ENCODE data around the gene ZSCAN21.

Gene ZSCAN21

GRCh38 chr7:100079024-100079560 is 29.5 kb downstream of the ZSCAN21 start:
- no peak for DNase-seq

DNA sequence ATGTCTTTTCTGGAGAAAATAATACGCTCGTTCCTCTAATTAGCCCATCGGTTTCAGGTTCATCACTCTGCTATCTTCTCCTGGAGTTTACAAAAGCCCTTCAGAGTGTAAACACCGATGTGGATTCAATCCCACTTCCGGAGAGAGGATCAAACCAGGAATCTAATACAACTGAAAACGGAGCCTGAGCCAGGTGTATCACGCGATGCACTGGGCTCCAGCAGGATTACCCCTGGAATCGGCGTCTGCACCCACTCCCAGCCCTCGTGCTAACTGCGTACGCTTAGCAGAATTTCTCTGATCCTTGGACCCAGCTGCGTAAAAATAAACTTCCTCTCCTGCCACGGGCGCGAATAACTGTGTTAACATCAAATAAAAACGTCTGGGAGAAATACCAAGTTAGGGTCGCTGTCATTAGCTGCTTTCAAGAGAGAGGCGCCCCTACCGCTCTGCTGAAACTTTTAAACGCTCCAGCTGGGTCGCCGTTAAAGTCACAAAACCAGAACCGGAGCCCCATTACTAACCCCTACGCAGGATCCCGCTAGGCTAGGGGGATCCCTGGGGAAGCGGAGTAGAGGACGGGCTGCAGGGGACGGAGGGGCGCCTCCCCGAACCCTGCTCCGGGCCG is 31.4 kb downstream of the ZSCAN21 start:
- no peak for DNase-seq

DNA sequence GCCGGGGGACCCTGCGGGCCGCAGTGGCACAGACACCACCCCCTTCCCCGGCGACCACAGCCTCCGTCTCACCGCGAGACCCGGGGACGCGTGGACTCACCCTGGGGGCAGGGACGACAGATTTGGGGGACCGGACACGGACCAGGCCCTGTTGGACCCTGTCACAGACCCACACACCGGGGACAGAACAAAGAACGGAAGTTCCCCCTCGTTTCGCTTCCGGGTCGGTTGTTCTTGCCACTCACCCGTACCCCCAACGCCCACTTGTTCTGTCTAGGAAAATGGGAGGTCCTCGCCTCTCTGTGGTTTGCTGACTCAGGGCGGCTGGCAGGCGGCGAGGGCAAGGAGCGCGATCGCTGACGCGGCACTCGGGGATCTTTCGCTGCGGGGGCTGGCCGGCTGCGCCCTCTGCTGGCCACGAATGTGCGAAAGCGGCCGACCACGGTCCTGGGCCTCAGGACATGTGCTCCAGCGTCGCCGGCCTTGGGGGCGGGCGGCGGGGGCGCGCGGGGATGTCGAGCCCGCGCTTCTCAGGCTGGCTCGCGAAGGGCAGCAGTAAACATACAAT is 32.0 kb downstream of the ZSCAN21 start, which contains the start of gene ZNF3:
Gene ZNF3 (minus strand): TSS at position 189 of the 568 bp plus-strand sequence. CDS start 4,366 bp downstream, outside the sequence.
- peak; percentile 100 for DNase-seq

DNA sequence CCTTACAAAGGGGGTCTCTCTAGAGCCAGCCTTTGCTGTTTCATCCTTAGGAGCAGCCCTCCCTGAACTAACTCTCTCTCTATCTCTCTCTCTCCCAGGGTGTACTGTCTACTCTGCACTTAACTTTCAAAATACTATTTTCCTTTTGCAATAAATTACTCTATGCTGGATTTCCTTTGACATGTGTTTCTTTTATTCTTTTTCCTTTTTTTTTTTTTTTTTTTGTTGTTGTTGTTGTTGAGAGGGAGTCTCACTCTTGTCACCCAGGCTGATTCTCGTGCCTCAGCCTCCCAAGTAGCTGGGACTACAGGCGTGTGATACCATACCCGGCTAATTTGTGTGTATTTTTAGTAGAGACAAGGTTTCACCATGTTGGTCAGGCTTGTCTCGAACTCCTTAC is 33.4 kb downstream of the ZSCAN21 start:
- DNase-seq: no peak

DNA sequence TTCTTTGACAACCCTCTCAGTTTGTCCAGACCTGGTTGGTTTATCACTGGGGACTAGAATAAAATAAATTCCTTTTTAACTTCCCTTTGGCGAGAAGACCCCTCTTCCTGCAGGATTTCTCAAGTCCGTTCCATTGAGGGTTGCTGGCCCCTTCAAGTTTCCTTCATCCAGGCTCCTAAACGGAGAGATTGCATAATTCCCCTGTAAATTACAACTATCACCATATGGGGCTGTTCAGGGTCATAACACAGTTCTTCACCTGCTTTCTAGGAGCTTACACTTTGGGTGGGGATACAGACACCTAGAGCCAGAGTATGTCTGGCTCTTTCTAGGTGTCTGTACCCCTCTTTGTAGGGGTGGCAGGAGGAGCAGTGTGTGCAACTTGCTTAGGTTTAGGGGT is 35.9 kb downstream of the ZSCAN21 start:
- DNase-seq: no peak

DNA sequence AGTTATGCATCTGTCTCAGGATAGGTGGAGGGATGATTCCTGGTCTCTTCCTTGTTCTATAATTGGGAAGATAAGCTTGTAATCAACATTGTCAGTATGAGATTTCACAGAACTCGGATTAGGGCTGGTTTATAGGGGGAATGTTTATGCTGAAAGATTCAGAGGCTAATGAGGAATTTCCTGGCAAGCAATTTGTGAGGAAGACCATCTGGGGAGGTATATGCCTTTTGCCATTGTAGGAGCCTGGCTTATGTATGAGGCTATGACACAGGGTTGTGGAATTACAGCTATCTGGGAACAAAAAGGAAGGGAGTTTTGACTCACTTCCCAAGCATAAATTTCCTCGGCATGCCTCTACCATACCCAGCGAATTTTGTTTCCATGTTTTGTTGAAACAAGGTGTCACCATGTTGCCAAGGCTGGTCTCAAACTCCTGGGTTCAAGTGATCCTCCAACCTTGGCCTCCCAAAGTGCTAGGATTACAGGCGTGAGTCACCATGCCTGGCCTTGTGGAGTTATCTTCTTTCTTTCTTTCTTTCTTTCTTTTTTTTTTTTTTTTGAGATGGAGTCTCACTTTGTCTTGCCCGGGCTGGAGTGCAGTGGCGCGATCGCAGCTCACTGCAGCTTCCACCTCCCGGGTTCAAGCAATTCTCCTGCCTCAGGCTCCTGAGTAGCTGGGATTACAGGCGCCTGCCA is 37.6 kb downstream of the ZSCAN21 start:
- no peak for DNase-seq

DNA sequence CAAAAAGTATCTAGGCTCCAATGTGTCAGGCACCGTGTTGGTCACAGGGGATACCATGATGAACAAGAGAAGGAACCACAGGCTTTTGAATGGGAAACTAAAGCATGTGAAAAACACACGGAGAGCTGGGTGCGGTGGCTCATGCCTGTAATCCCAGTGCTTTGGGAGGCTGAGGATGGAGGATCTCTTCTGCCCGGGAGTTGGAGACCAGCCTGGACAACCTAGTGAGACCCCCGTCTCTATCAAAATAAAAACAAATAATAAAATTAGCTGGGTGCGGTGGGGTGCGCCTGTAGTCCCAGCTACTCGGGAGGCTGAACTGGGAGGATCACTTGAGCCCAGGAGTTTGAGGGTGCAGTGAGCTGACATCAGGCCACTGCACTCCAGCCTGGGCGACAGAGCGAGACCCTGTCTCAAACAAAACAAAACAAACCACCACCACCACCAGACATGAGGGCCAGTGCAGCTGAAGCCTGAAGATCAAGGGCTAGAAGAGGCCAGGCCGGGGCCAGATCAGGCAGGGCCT is 38.6 kb downstream of the ZSCAN21 start:
- no peak for DNase-seq

DNA sequence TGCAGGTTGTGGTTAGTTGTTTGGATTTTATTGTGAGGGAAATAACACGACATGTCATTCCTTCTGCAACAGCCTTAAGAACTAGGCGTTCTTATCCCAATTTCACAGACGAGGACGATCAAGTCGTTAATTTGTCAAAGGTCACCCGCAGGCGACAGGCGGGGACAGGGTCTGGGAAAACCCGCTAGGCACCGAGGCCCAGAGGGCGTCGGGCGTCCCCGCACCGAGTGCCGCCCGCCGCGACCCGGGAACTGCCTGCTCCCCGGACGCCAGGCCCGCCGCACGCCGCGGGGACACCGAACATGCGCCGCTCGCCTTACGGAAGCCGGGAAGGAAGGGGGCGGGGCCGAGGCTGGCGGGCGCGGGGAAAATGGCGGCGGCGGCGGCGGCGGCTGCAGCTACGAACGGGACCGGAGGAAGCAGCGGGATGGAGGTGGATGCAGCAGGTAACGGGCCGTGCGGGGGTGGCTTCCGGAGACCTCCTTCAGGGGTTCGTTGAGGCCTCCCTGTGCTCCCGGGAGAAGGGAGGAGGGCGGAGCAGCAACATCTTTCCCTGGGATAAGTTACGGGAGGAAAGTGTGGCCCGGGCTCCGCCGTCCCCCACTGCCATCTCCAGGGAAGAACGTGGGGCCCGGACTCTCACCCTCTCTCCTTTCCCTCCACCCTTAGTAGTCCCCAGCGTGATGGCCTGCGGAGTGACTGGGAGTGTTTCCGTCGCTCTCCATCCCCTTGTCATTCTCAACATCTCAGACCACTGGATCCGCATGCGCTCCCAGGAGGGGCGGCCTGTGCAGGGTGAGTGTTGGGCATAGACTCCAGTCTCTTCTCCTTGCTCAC is 39.3 kb downstream of the ZSCAN21 start, which contains the start of gene COPS6:
Gene COPS6 (plus strand): TSS at position 349 of the 837 bp plus-strand sequence. CDS start 22 bp downstream, at position 371.
- peak; percentile 92 for DNase-seq

GRCh38 chr7:100089458-100090196 is 40.1 kb downstream of the ZSCAN21 start:
- DNase-seq: no peak

DNA sequence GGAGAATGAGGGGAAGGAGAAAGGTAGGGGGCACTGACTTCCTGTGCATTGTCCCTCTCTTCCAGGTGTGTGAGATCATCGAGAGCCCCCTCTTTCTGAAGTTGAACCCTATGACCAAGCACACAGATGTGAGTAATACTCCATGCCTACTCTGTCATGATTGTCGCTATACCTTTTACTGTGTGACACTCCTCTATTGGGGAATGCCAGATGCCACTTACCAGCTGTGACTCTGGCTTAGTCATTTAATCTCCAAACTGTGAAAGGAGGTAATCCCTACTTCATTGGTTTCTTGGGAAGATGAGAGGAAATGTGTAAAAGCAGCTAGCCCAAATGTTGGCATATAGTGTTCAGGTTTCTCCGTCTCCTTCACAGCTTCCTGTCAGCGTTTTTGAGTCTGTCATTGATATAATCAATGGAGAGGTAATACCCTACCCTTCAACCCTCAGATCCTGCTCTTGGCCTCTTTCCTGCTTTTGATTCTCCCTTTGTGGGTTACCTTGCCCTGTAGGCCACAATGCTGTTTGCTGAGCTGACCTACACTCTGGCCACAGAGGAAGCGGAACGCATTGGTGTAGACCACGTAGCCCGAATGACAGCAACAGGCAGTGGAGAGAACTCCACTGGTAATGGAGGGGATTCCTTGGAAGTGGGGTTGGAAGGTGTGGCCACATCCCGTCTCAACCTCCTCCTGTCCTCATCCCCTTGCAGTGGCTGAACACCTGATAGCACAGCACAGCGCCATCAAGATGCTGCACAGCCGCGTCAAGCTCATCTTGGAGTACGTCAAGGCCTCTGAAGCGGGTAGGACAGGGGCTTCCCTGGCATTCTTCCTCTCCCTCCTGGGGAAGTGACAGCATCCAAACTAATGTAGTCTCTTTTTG is 41.2 kb downstream of the ZSCAN21 start:
- DNase-seq: no peak

DNA sequence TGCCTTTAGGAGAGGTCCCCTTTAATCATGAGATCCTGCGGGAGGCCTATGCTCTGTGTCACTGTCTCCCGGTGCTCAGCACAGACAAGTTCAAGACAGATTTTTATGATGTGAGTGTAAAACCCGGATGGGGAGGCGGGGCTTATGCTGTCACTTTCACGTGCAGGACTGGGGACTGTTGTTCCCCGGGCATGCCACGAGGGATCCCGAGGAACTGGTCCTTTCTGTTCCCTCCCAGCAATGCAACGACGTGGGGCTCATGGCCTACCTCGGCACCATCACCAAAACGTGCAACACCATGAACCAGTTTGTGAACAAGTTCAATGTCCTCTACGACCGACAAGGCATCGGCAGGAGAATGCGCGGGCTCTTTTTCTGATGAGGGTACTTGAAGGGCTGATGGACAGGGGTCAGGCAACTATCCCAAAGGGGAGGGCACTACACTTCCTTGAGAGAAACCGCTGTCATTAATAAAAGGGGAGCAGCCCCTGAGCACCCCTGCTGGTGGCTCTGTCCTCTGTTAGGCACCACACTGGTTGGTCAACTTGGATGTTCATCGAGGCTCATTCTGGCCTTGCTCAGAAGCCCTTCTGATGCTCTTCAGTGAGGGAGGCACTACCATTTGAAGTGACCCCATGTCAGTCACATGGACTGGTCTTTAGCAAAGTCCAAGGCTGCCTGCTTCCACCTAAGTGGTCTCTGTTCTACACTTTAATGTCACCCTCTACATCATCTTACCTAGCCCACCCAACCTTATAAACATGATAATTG is 42.0 kb downstream of the ZSCAN21 start:
- peak; percentile 16 for DNase-seq

DNA sequence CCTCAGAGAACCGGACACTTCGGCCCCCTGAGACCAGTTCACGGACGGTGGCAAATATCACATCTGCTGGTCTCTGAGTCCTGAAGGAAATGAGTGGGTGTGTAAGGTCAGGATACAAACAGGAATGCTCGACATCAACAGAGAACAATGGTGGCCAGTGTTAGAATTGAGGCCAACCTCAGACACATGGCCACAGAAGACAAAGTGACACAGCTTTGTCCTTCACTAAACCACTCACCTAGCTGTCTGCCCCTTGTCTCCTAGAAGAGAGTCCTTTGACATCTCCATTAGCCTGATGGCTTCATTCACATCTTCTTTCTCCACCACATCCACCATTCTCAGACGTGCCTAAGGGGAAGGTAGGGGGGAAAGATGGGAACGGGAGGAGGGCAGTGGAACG is 43.5 kb downstream of the ZSCAN21 start:
- DNase-seq: no peak

- DNase-seq: no peak
Measured at GRCh38 chr7:100093498-100093897, 43.9 kb downstream of the ZSCAN21 start.

DNA sequence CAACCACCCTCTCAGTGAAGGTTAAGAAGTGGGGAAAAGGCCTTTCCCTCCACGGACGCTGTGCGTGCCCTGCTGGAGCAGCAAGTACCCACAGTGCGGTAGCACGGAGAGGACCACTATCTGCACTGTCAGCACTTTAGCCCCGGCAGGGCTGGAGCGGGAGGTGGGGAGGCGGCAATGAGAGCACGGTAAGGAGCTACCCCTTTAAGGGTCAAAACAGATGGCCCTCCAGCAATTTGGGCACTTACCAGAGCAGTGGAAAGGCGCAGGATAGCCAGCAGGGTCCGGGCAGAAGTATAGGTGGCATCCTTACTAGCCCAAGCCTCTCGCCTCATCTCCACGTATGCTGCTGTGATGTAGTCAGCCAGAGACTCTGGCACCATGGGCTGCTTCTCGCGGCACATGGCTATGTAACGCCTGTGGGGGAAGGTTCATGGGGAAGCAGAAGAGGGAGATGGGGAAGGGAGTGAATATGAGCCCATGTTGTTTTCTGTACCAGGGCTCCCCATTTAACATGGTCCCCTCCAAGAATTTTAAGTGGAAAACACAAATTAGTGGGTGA is 44.4 kb downstream of the ZSCAN21 start:
- no peak for DNase-seq

DNA sequence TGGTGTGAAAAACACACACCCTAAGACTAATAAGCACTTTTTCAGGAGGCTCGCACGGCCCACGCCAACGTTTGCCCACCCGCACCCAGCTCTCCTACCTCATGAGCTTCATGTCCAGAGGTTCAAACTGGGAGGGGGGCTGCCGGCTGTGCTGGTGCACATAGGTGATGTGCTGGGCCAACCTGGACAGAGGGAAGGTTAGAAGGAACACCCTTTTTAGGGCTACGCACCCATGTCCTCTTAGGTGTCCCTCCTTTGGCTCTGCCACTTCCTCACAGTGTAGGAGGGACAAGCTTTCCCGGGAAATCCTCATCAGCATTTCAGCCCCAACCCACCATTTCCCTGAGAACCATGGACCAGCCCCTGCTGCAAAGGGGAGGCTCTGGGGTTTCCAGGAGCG is 45.7 kb downstream of the ZSCAN21 start:
- DNase-seq: no peak

DNA sequence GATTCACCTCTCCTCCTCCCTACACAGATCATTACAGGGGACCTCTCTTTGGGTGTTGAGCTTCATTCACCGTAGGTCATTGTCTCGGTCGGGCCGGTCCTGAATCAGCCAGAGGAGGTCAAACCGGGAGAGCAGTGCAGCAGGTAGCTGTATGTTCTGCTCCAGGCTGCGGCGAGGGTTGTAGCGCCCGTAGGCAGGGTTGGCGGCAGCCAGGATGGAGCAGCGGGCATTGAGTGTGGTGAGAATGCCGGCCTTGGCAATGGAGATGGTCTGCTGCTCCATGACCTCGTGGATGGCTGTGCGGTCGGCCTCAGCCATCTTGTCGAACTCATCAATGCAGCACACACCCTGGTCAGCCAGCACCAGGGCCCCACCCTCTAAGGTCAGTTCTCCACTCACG is 46.1 kb downstream of the ZSCAN21 start:
- no peak for DNase-seq

DNA sequence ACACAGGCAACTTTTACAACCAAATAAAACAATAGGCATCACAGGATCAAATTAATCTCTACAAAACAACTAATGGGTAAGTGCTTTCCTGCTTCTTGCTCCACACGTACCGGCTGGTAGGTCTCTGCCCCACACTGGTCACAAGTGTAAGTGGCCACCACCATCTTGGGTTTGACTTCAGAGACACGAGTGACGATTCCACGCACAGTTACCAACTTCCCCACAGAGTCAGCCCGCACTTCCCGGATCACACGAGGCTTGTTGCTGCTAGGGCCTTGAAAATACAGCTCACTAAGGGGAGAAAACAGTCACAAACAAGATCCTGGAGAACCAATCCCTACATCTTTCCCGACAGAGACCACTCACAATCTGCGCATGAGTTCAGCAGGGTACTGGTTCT is 49.3 kb downstream of the ZSCAN21 start:
- DNase-seq: no peak

- DNase-seq: no peak
Measured at GRCh38 chr7:100099452-100099851, 49.9 kb downstream of the ZSCAN21 start.

DNA sequence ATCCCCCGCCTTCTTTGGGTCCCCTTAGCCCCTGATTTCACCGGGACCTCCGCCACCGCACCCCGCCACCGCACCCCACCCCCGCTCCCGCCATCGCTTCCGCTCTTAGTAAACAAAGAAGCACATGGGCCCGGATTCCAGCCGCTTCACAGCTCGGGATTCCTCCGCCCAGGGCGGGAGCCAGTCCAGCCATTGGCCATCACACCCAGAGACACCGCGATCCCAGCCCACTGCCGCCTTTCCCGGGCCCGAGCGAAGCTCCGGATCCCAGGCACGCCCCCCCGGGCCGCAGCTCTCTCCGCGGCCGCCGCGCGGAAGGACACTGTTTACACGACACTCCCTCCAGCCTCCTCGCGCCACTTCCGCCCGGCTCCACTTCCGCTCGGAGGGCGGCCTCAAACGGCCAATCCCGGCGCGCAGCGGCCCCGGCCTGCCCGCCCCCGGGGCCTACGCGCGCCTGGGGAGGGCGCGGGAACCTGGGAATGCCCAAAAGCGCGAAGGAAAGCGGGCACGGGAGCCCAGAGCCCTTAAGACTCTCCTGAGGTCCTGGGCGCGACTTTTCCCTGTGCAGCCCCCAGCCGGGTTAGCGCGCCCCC is 50.9 kb downstream of the ZSCAN21 start:
- peak; percentile 98 for DNase-seq

All from retina (tissue), 1 donor.